ENCODE measurements around the gene ANTXRL.
"Not testable (repeated sequence)": the region's sequence is repeated elsewhere in the genome, so short reads cannot be mapped to it uniquely, and the experiment has no call there.

Gene ANTXRL

DNA sequence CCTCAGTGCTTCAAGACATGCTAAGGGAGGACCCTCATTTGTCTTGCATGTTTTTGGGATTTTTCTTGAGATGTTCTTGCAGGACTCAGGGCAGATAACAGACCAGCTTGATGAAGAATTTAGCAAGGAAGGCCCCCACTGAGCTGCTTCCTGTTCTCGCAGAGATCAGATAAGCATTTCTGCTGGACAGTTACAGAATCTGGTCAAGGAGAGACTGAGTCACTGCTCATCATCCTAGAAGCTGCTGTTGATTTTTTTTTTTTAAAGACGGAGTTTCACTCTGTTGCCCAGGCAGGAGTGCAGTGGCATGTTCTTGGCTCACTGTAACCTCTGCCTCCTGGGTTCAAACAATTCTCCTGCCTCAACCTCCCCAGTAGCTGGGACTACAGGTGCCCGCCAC, 87.6 kb downstream of the ANTXRL start:
- not testable (repeated sequence) for H3K4me2 ChIP-seq (ENCODE audit: low read length); H3K4me3 ChIP-seq (ENCODE audit: low read length); H3K56ac ChIP-seq (ENCODE audit: low read length); H2AK5ac ChIP-seq (ENCODE audit: low read length); H3K4me1 ChIP-seq (ENCODE audit: control insufficient read depth, low read depth, low read length); H3K79me1 ChIP-seq (ENCODE audit: low read length); H4K5ac ChIP-seq (ENCODE audit: low read length); H3K4ac ChIP-seq (ENCODE audit: low read depth, low read length); H3K36me3 ChIP-seq (ENCODE audit: control insufficient read depth, insufficient read depth, low read length); DNase-seq; H3K27me3 ChIP-seq (ENCODE audit: insufficient read depth, low read length, poor library complexity); H3K23ac ChIP-seq (ENCODE audit: low read length); H3K27ac ChIP-seq (ENCODE audit: low read depth, low read length); H4K8ac ChIP-seq (ENCODE audit: low read depth, low read length); H3K9ac ChIP-seq (ENCODE audit: low read length); H3K18ac ChIP-seq (ENCODE audit: low read length); H2BK120ac ChIP-seq (ENCODE audit: low read depth, low read length); H2BK5ac ChIP-seq (ENCODE audit: low read length); H2BK15ac ChIP-seq (replicated peaks; ENCODE audit: low read depth); H3K79me2 ChIP-seq (ENCODE audit: control insufficient read depth, insufficient read depth, low read length)
- no CpG with 5 or more reads among the region's 3 CpGs for WGBS (ENCODE audit: extremely low coverage, insufficient coverage, low lambda C conversion rate)

DNA sequence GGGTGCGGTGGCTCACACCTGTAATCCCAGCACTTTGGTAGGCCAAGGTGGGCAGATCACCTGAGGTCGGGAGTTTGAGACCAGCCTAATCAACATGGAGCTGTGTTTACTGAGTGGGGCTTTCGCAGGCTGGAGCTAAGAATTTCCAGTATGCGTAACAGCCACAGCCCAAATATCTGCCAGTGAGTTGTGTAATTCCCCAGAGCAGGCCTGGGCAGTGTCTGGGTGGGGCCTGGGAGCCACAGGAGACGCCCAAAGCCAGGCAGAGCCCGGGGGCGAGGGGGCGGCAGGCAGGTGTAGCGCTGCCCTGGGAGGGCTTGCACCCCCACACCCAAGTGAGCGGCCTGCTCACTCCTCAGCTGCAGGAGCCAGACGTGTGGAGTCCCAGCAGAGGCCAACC, 88.6 kb downstream of the ANTXRL start, which contains the start of gene ANXA8L1:
ANXA8L1 (plus strand) TSS at position 371 of the 400 bp plus-strand sequence. CDS start 76 bp downstream, outside the sequence.
- H3K4me1 ChIP-seq (ENCODE audit: control insufficient read depth, low read depth, low read length); H3K23ac ChIP-seq (ENCODE audit: low read length); H3K27me3 ChIP-seq (ENCODE audit: insufficient read depth, low read length, poor library complexity); H4K5ac ChIP-seq (ENCODE audit: low read length); H2AK5ac ChIP-seq (ENCODE audit: low read length); H4K8ac ChIP-seq (ENCODE audit: low read depth, low read length); H3K4ac ChIP-seq (ENCODE audit: low read depth, low read length); H3K4me3 ChIP-seq (ENCODE audit: low read length); H3K79me2 ChIP-seq (ENCODE audit: control insufficient read depth, insufficient read depth, low read length); H3K27ac ChIP-seq (ENCODE audit: low read depth, low read length); H3K56ac ChIP-seq (ENCODE audit: low read length); H2BK15ac ChIP-seq (replicated peaks; ENCODE audit: low read depth); H3K18ac ChIP-seq (ENCODE audit: low read length); DNase-seq; H2BK120ac ChIP-seq (ENCODE audit: low read depth, low read length); H3K9ac ChIP-seq (ENCODE audit: low read length); H3K36me3 ChIP-seq (ENCODE audit: control insufficient read depth, insufficient read depth, low read length); H3K79me1 ChIP-seq (ENCODE audit: low read length); H3K4me2 ChIP-seq (ENCODE audit: low read length); H2BK5ac ChIP-seq (ENCODE audit: low read length): not testable (repeated sequence)
- WGBS (ENCODE audit: extremely low coverage, insufficient coverage, low lambda C conversion rate), result no CpG with 5 or more reads among the region's 11 CpGs

DNA sequence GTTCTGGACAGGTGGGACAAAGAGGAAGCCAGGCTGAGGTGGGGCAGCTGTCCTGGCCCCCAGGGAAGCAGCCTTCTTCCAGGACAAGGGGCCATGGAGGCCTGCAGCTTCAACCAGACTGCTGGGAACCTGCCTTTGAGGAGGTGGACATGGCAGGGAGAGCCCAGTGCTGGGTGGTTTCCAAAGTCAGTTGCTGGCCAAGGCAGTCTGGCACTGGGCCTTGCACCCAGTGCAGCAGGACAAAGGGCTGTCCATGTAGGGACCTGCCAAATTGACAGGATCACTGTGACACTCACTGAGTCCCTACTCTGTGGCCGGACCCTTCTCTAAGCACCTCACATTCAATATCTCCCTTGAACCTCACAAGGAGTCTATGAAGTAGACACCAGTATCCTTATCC, 90.2 kb downstream of the ANTXRL start:
- H4K5ac ChIP-seq (ENCODE audit: low read length); H3K27ac ChIP-seq (ENCODE audit: low read depth, low read length); H3K4me2 ChIP-seq (ENCODE audit: low read length); H3K23ac ChIP-seq (ENCODE audit: low read length); H3K4me1 ChIP-seq (ENCODE audit: control insufficient read depth, low read depth, low read length); H3K79me2 ChIP-seq (ENCODE audit: control insufficient read depth, insufficient read depth, low read length); H3K18ac ChIP-seq (ENCODE audit: low read length); H2BK5ac ChIP-seq (ENCODE audit: low read length); H2BK15ac ChIP-seq (replicated peaks; ENCODE audit: low read depth); H3K27me3 ChIP-seq (ENCODE audit: insufficient read depth, low read length, poor library complexity); H2BK120ac ChIP-seq (ENCODE audit: low read depth, low read length); H2AK5ac ChIP-seq (ENCODE audit: low read length); H3K79me1 ChIP-seq (ENCODE audit: low read length); H4K8ac ChIP-seq (ENCODE audit: low read depth, low read length); H3K4ac ChIP-seq (ENCODE audit: low read depth, low read length); H3K4me3 ChIP-seq (ENCODE audit: low read length); H3K9ac ChIP-seq (ENCODE audit: low read length); H3K36me3 ChIP-seq (ENCODE audit: control insufficient read depth, insufficient read depth, low read length); DNase-seq; H3K56ac ChIP-seq (ENCODE audit: low read length): not testable (repeated sequence)
- WGBS (ENCODE audit: extremely low coverage, insufficient coverage, low lambda C conversion rate), result no CpG with 5 or more reads among the region's 1 CpG

DNA sequence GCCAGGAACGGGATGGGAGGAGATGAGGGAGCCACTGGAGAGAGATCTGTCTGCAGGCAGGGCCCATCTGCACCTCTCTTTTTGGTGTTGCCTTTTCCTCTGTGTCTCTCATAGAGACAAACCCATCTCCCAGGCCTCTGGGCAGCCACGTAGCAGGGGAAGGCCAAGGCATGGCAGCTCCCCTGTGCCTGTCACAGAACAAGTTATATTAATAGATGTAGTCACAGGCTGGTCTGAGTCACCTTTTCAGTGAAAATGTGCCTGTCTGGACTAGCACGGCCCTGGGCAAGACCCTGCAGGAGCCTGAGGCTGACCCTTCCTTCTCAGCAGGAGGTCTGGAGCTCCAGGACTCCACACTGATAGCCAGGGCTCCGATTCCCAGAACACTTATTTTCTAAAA, 90.9 kb downstream of the ANTXRL start:
- H3K27me3 ChIP-seq (ENCODE audit: insufficient read depth, low read length, poor library complexity); H3K27ac ChIP-seq (ENCODE audit: low read depth, low read length); H2BK5ac ChIP-seq (ENCODE audit: low read length); H3K4me3 ChIP-seq (ENCODE audit: low read length); H3K23ac ChIP-seq (ENCODE audit: low read length); H3K9ac ChIP-seq (ENCODE audit: low read length); DNase-seq; H3K36me3 ChIP-seq (ENCODE audit: control insufficient read depth, insufficient read depth, low read length); H4K8ac ChIP-seq (ENCODE audit: low read depth, low read length); H3K4me2 ChIP-seq (ENCODE audit: low read length); H3K79me1 ChIP-seq (ENCODE audit: low read length); H2BK15ac ChIP-seq (replicated peaks; ENCODE audit: low read depth); H3K18ac ChIP-seq (ENCODE audit: low read length); H3K79me2 ChIP-seq (ENCODE audit: control insufficient read depth, insufficient read depth, low read length); H2AK5ac ChIP-seq (ENCODE audit: low read length); H2BK120ac ChIP-seq (ENCODE audit: low read depth, low read length); H3K4ac ChIP-seq (ENCODE audit: low read depth, low read length); H3K4me1 ChIP-seq (ENCODE audit: control insufficient read depth, low read depth, low read length); H4K5ac ChIP-seq (ENCODE audit: low read length); H3K56ac ChIP-seq (ENCODE audit: low read length): not testable (repeated sequence)
- WGBS (ENCODE audit: extremely low coverage, insufficient coverage, low lambda C conversion rate), result no CpG with 5 or more reads among the region's 4 CpGs

DNA sequence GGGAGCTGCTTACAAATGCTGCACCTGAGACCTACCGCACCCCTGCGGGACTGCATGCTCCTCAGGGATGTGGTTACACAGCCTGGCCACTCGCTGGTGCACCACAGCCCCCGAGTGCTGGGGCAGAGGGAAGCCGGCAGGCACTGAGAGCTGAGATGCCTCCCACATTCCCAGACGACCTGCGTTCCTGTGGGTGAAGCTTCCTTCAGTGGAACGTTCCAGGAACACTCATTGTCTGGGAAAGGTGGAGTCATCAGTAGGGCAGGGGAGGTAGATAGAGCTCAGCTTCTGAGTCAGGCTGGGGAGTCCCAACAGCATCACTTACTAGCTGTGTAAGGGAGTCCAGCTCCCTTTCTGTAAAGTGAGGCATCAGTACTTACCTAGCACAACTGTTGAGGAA, 91.3 kb downstream of the ANTXRL start:
- H2BK120ac ChIP-seq (ENCODE audit: low read depth, low read length); H3K79me2 ChIP-seq (ENCODE audit: control insufficient read depth, insufficient read depth, low read length); H2BK15ac ChIP-seq (replicated peaks; ENCODE audit: low read depth); DNase-seq; H3K56ac ChIP-seq (ENCODE audit: low read length); H3K18ac ChIP-seq (ENCODE audit: low read length); H2BK5ac ChIP-seq (ENCODE audit: low read length); H3K4me3 ChIP-seq (ENCODE audit: low read length); H4K5ac ChIP-seq (ENCODE audit: low read length); H2AK5ac ChIP-seq (ENCODE audit: low read length); H3K9ac ChIP-seq (ENCODE audit: low read length); H3K79me1 ChIP-seq (ENCODE audit: low read length); H3K27me3 ChIP-seq (ENCODE audit: insufficient read depth, low read length, poor library complexity); H3K4ac ChIP-seq (ENCODE audit: low read depth, low read length); H3K4me1 ChIP-seq (ENCODE audit: control insufficient read depth, low read depth, low read length); H3K23ac ChIP-seq (ENCODE audit: low read length); H3K36me3 ChIP-seq (ENCODE audit: control insufficient read depth, insufficient read depth, low read length); H3K27ac ChIP-seq (ENCODE audit: low read depth, low read length); H3K4me2 ChIP-seq (ENCODE audit: low read length); H4K8ac ChIP-seq (ENCODE audit: low read depth, low read length): not testable (repeated sequence)
- no CpG with 5 or more reads among the region's 8 CpGs for WGBS (ENCODE audit: extremely low coverage, insufficient coverage, low lambda C conversion rate)

DNA sequence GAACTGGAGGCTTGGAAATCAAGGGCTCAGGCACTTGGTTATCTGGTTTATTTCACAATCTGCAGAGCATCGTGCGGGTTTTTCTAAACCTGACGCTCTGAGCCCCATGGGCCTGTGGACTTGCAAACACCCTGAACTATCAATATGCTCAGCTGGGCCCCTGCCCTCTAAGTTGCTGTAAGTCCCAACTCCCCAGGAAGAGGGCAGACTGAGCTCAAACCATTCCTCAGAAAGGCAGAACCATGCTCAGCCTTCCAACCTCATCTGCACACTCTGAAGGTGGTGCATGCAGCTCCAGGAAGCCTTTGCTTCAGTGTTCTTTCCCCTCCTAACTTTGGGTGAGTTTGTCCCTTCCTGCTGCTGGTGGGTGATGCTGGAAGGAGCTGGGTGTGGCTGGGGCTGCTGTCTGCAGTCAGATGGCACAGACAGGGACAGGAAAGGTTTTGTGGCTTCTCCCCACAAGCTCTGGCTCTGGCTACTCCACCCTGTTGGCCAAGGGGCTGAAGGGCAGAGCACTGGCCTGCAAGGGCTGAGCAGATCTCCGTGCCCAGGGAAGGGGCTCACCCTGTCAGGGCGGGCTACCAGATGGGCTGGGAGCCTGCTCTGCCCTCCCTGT, 92.5 kb downstream of the ANTXRL start:
- not testable (repeated sequence) for H3K79me2 ChIP-seq (ENCODE audit: control insufficient read depth, insufficient read depth, low read length); H4K5ac ChIP-seq (ENCODE audit: low read length); H3K4me3 ChIP-seq (ENCODE audit: low read length); H3K36me3 ChIP-seq (ENCODE audit: control insufficient read depth, insufficient read depth, low read length); H3K56ac ChIP-seq (ENCODE audit: low read length); H4K8ac ChIP-seq (ENCODE audit: low read depth, low read length); DNase-seq; H3K79me1 ChIP-seq (ENCODE audit: low read length); H3K4me1 ChIP-seq (ENCODE audit: control insufficient read depth, low read depth, low read length); H2BK5ac ChIP-seq (ENCODE audit: low read length); H3K18ac ChIP-seq (ENCODE audit: low read length); H2AK5ac ChIP-seq (ENCODE audit: low read length); H3K4ac ChIP-seq (ENCODE audit: low read depth, low read length); H2BK120ac ChIP-seq (ENCODE audit: low read depth, low read length); H3K4me2 ChIP-seq (ENCODE audit: low read length); H3K27ac ChIP-seq (ENCODE audit: low read depth, low read length); H3K23ac ChIP-seq (ENCODE audit: low read length); H3K27me3 ChIP-seq (ENCODE audit: insufficient read depth, low read length, poor library complexity); H2BK15ac ChIP-seq (replicated peaks; ENCODE audit: low read depth); H3K9ac ChIP-seq (ENCODE audit: low read length)
- no CpG with 5 or more reads among the region's 5 CpGs for WGBS (ENCODE audit: extremely low coverage, insufficient coverage, low lambda C conversion rate)
